ENCODE data around the gene SDK2. TPM values are rescaled to one million over a fixed set of nuclear protein-coding genes. Genes with fewer than 3 reads are reported as not detected.

Gene SDK2
- polyA plus RNA-seq, 3 donors = 0.01 TPM; not detected in 2

DNA sequence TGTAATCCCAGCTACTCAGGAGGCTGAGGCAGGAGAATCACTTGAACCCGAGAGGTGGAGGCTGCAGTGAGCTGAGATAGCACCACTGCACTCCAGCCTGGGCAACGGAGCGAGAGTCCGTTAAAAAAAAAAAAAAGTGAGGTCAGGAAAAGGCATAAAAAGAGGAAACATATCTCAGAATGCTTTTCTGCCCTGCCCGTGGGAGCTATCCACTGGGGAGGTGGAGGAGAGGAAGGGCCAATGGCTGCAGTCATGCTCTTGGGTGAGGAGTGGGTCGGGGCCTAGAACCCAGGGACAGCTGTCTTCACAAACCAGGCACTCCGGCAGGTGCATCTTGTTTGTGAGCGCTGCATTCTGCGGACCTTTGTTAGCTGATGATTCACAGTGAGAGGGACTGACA is 272.4 kb downstream of the SDK2 start:
- Histone ChIP-seq H3K27ac (ENCODE audit: low read depth in 1 of 2, low read length in 2 of 2) (no peak overlapping the region), H3K4me2 (replicated peaks; ENCODE audit: extremely low read depth, low read length, poor library complexity, severe bottlenecking) (no peak overlapping the region), H3K9me3 (replicated peaks in 1 of 2; ENCODE audit: control insufficient read depth in 1 of 2, insufficient read depth in 1 of 2, low read length in 2 of 2) (no peaks in the 10 kb centered on the region), H3K79me2 (ENCODE audit: insufficient read depth, low read length) (no peaks in the 10 kb centered on the region), H3K4me1 (ENCODE audit: control insufficient read depth in 1 of 2, insufficient read depth in 2 of 2, low read length in 2 of 2) (peaks cover 0 to 3% of the 10 kb centered on the region in 2 donors), H3K9ac (ENCODE audit: insufficient read depth, low read length, poor library complexity, severe bottlenecking) (no peak overlapping the region), H3K27me3 (ENCODE audit: control insufficient read depth in 2 of 2, insufficient read depth in 2 of 2, low read length in 2 of 2) (no peaks in the 10 kb centered on the region), H2AFZ (ENCODE audit: insufficient read depth, low read depth, low read length, poor library complexity, severe bottlenecking) (no peak overlapping the region), H4K20me1 (ENCODE audit: insufficient read depth, low read length) (no peaks in the 10 kb centered on the region), H3K36me3 (replicated peaks in 1 of 2; ENCODE audit: control insufficient read depth in 1 of 2, insufficient read depth in 2 of 2, low read length in 2 of 2) (no peaks in the 10 kb centered on the region), H3K4me3 (replicated peaks in 1 of 3; ENCODE audit: low read depth in 2 of 3, low read length in 3 of 3) (no peak overlapping the region)
- peaks cover 17% of the 10 kb centered on the region for H3K4me1 Mint-ChIP-seq
- H3K27ac Mint-ChIP-seq = peak overlapping the region in 1 of 7 donors; percentile 42
- peaks cover 0 to 2% (median 0%) of the 10 kb centered on the region in 7 donors for H3K9me3 Mint-ChIP-seq
- intact Hi-C loops (cut with micrococcal nuclease) = loop anchor here in 1 of 2 donors (5.0 kb wide), 2 partner anchors 645 to 815 kb away; no protein-coding TSS in a partner anchor
- H3K27me3 Mint-ChIP-seq (ENCODE audit: low read depth in 3 of 3) = peaks cover under 1 to 9% (median 4%) of the 10 kb centered on the region in 3 donors
- H3K36me3 Mint-ChIP-seq = no peaks in the 10 kb centered on the region
- no peak overlapping the region for H3K4me3 Mint-ChIP-seq
- 49% methylated on average over 7 of the region's 9 CpGs for WGBS (ENCODE audit: insufficient coverage)
- no peak for TF ChIP-seq CTCF (IDR thresholded peaks at IDR 0.05)
- DNase-seq = no peak

DNA sequence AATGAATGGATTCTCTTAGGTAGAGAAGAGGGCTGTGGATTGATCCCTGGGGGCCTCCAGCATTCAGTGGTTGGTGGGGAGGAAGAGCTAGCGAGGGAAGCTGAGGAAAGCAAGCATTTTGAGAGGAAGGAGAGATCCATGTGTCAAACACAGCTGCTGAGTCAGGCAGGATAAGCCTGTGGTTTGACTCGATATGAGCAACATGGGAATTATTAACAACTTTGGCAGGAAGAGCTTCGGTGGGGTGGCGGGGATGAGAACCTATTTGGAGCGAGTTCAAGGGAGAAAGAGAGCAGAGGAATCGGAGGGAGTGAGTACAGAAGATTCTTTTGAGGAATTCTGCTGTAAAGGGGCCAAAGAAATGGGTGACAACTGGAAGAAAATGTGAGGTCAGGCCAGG is 273.0 kb downstream of the SDK2 start:
- no peaks in the 10 kb centered on the region for H3K36me3 Mint-ChIP-seq

More for the DNA sequence above, 273.0 kb downstream of the SDK2 start:
- no peak for TF ChIP-seq CTCF (IDR thresholded peaks at IDR 0.05)
- Histone ChIP-seq H3K36me3 (replicated peaks in 1 of 2; ENCODE audit: control insufficient read depth in 1 of 2, insufficient read depth in 2 of 2, low read length in 2 of 2) (no peaks in the 10 kb centered on the region), H3K79me2 (ENCODE audit: insufficient read depth, low read length) (no peaks in the 10 kb centered on the region), H3K4me2 (replicated peaks; ENCODE audit: extremely low read depth, low read length, poor library complexity, severe bottlenecking) (no peak overlapping the region), H3K4me3 (replicated peaks in 1 of 3; ENCODE audit: low read depth in 2 of 3, low read length in 3 of 3) (no peak overlapping the region), H3K9me3 (replicated peaks in 1 of 2; ENCODE audit: control insufficient read depth in 1 of 2, insufficient read depth in 1 of 2, low read length in 2 of 2) (no peaks in the 10 kb centered on the region), H3K27me3 (ENCODE audit: control insufficient read depth in 2 of 2, insufficient read depth in 2 of 2, low read length in 2 of 2) (no peaks in the 10 kb centered on the region), H3K9ac (ENCODE audit: insufficient read depth, low read length, poor library complexity, severe bottlenecking) (no peak overlapping the region), H2AFZ (ENCODE audit: insufficient read depth, low read depth, low read length, poor library complexity, severe bottlenecking) (no peak overlapping the region), H3K4me1 (ENCODE audit: control insufficient read depth in 1 of 2, insufficient read depth in 2 of 2, low read length in 2 of 2) (peaks cover 0 to 3% of the 10 kb centered on the region in 2 donors), H3K27ac (ENCODE audit: low read depth in 1 of 2, low read length in 2 of 2) (no peak overlapping the region), H4K20me1 (ENCODE audit: insufficient read depth, low read length) (no peaks in the 10 kb centered on the region)
- no peak for DNase-seq
- H3K27me3 Mint-ChIP-seq (ENCODE audit: low read depth in 3 of 3) = peaks cover 1 to 9% (median 4%) of the 10 kb centered on the region in 3 donors
- no peak overlapping the region for H3K4me3 Mint-ChIP-seq
- peaks cover 0 to 2% (median 0%) of the 10 kb centered on the region in 7 donors for H3K9me3 Mint-ChIP-seq
- H3K4me1 Mint-ChIP-seq = peaks cover 17% of the 10 kb centered on the region
- intact Hi-C loops (cut with micrococcal nuclease) = loop anchor here in 1 of 2 donors (5.0 kb wide), 2 partner anchors 644 to 814 kb away; no protein-coding TSS in a partner anchor
- WGBS (ENCODE audit: insufficient coverage) = 4% methylated on average over 6 of the region's 6 CpGs
- no peak overlapping the region for H3K27ac Mint-ChIP-seq
